ENCODE results near the gene CARD6. TPM values are rescaled to one million over a fixed set of nuclear protein-coding genes. Genes with fewer than 3 reads are reported as not detected.

CARD6 gene
- total RNA-seq, 1 experiment from 2014 or later, result 5.6 TPM

GRCh38 chr5:40796487-40796889 lies 44.7 kb upstream of the CARD6 start:
- peaks cover 7% of the 10 kb centered on the region for H3K4me1 Mint-ChIP-seq (ENCODE audit: insufficient read depth, unreplicated experiment)
- DNase-seq (ENCODE audit: unreplicated experiment), result peak; percentile 39
- H3K4me3 Mint-ChIP-seq (ENCODE audit: unreplicated experiment), result peak overlapping the region; percentile 79
- POLR2A ChIA-PET, result interaction anchor here (0.6 to 3.2 kb wide), 14 partner anchors 10 to 1129 kb away, joined by 3 to 13 read pairs (median 4); partner anchors contain the start of genes CARD6 and FBXO4
- H3K27ac Mint-ChIP-seq (ENCODE audit: low read depth, unreplicated experiment), result peak overlapping the region; percentile 25
- CTCF ChIA-PET, result interaction anchor here (0.7 to 1.7 kb wide), 3 partner anchors 9 to 40 kb away, joined by 3 to 4 read pairs (median 3); no protein-coding TSS in a partner anchor
- H3K9me3 Mint-ChIP-seq (ENCODE audit: unreplicated experiment), result no peaks in the 10 kb centered on the region
- H3K27me3 Mint-ChIP-seq (ENCODE audit: insufficient read depth, unreplicated experiment), result no peaks in the 10 kb centered on the region
- peaks cover 6% of the 10 kb centered on the region for H3K36me3 Mint-ChIP-seq (ENCODE audit: insufficient read depth, unreplicated experiment)
- no peak for TF ChIP-seq CTCF (IDR thresholded peaks at IDR 0.05; ENCODE audit: unreplicated experiment)
- BruUV-seq (replicated peaks), result no TSS peak
- intact Hi-C loops (cut with micrococcal nuclease), result no loop called here

GRCh38 chr5:40797273-40798011 lies 43.7 kb upstream of the CARD6 start:
- ChIA-PET POLR2A (interaction anchor here (0.5 to 1.8 kb wide), 13 partner anchors 9 to 1128 kb away, joined by 3 to 13 read pairs (median 4); partner anchors contain the start of genes CARD6 and FBXO4), CTCF (interaction anchor here (0.7 to 1.7 kb wide), 2 partner anchors 35 to 1813 kb away, joined by 4 read pairs; no protein-coding TSS in a partner anchor)
- no peak for TF ChIP-seq CTCF (IDR thresholded peaks at IDR 0.05; ENCODE audit: unreplicated experiment)
- no peaks in the 10 kb centered on the region for H3K9me3 Mint-ChIP-seq (ENCODE audit: unreplicated experiment)
- peaks cover 5% of the 10 kb centered on the region for H3K4me1 Mint-ChIP-seq (ENCODE audit: insufficient read depth, unreplicated experiment)
- H3K27me3 Mint-ChIP-seq (ENCODE audit: insufficient read depth, unreplicated experiment), result no peaks in the 10 kb centered on the region
- peak overlapping the region; percentile 25 for H3K27ac Mint-ChIP-seq (ENCODE audit: low read depth, unreplicated experiment)
- peak overlapping the region; percentile 79 for H3K4me3 Mint-ChIP-seq (ENCODE audit: unreplicated experiment)
- intact Hi-C loops (cut with micrococcal nuclease), result loop anchor here (1.0 kb wide), 2 partner anchors 34 to 42 kb away; partner anchors contain the start of gene TTC33
- peaks cover 6% of the 10 kb centered on the region for H3K36me3 Mint-ChIP-seq (ENCODE audit: insufficient read depth, unreplicated experiment)
- TSS peak; percentile 35 for BruUV-seq (replicated peaks)
- DNase-seq (ENCODE audit: unreplicated experiment), result peak; percentile 65

- DNase-seq (ENCODE audit: unreplicated experiment), result peak; percentile 85
- ChIA-PET POLR2A (interaction anchor here (0.5 to 1.8 kb wide), 20 partner anchors 10 to 1723 kb away, joined by 3 to 12 read pairs (median 4); partner anchors contain the start of gene FBXO4), CTCF (interaction anchor here (0.5 to 1.7 kb wide), 6 partner anchors 18 to 1813 kb away, joined by 3 to 7 read pairs (median 4); no protein-coding TSS in a partner anchor)
- Mint-ChIP-seq H3K9me3 (ENCODE audit: unreplicated experiment) (no peaks in the 10 kb centered on the region), H3K27ac (ENCODE audit: low read depth, unreplicated experiment) (peak within 1 kb of the TSS; percentile 25), H3K27me3 (ENCODE audit: insufficient read depth, unreplicated experiment) (no peaks in the 10 kb centered on the region), H3K4me1 (ENCODE audit: insufficient read depth, unreplicated experiment) (peaks cover 5% of the 10 kb centered on the region), H3K4me3 (ENCODE audit: unreplicated experiment) (peak within 1 kb of the TSS; percentile 79), H3K36me3 (ENCODE audit: insufficient read depth, unreplicated experiment) (peaks cover 6% of the 10 kb centered on the region)
- peak; percentile 61 for TF ChIP-seq CTCF (IDR thresholded peaks at IDR 0.05; ENCODE audit: unreplicated experiment)
- BruUV-seq (replicated peaks), result no TSS peak
- intact Hi-C loops (cut with micrococcal nuclease), result loop anchor here (1.0 kb wide), 2 partner anchors 33 to 43 kb away; partner anchors contain the start of gene TTC33
Observed at GRCh38 chr5:40798012-40798800, 43.0 kb upstream of the CARD6 start, which contains the start of gene PRKAA1. PRKAA1 (minus strand) TSS chr5:40798374; CDS start chr5:40798189, 185 bp downstream.
